HG03108 (cell line): ENCODE results near the gene SGMS1.
A peak's percentile ranks its signal among the peaks of the same experiment; 100 is the strongest.
"Not testable (repeated sequence)": the region's sequence is repeated elsewhere in the genome, so short reads cannot be mapped to it uniquely, and the experiment has no call there.

Source experiments
- ATAC-seq: cut with Tn5 transposase; IDR thresholded peaks from one replicate; pipeline ENCODE4 v1.9.1; 2021; ENCODE audit warnings: moderate library complexity; ENCODE audit not compliant: unreplicated experiment

The SGMS1 gene

GRCh38 chr10:50387732-50388073 lies 236.1 kb downstream of the SGMS1 start:
- no peak for ATAC-seq

- ATAC-seq: no peak
Measured at GRCh38 chr10:50387007-50387731, 236.6 kb downstream of the SGMS1 start.

DNA sequence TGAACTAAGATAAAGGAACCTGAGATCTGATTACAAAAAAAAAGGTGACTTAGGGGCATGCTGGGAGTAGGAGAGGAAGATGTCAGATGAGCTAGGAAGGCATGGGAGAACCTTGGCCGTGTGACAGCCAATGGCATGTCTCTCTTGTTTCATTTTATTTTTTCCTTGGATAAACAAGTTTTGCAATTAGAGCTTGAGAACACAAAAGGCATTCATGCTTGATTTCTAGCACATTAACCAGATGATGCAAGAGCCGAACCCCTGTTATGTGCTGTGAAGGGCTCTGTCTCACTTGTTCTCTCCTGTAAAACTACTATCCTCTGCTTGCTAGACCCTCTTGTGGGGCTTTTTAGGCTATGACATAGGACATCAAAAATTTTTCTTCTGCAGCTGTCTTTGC lies 238.1 kb downstream of the SGMS1 start:
- no peak for ATAC-seq

GRCh38 chr10:50384898-50385297 lies 238.9 kb downstream of the SGMS1 start:
- ATAC-seq: no peak

GRCh38 chr10:50384238-50384637 lies 239.5 kb downstream of the SGMS1 start:
- ATAC-seq: no peak

- ATAC-seq: no peak
Measured at GRCh38 chr10:50382576-50383023, 241.2 kb downstream of the SGMS1 start.

DNA sequence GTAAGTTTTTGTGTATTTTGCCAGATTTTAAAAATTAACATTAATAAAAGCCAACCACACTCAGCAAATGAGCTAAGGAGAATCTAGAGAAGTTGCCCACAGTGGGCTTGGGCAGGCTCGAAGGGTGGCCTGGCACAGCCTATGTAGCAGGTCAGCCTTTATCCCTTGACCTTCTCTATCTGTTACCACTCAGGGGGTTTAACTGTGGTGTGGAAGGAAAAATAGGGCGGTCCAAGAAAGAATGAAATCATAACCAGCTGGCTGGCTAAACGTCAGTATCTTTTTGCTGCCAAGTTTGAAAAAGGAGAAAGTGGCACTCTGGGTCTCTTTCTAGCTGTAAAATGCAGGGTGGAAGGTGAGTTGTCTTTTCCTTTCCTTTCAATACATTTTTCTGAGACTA lies 242.1 kb downstream of the SGMS1 start:
- no peak for ATAC-seq

DNA sequence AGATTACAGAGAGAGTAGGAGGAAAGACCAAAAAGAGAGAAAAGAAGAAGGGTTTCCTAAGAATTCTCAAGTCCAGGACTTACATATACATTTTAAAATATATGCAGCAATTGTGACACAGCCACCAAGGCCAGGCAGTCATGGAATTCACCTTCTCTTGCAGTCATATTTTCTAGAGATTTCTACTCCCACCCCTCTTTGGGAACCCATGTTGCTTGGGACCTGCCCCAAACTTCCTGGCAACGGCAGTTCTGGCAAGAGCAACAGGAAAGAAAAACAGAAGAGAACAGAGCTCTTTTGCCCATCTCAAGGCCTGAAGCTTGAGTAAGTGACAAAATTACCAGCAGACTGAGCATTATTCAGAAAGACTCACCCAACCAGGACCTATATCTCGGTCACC lies 244.1 kb downstream of the SGMS1 start:
- ATAC-seq: no peak

DNA sequence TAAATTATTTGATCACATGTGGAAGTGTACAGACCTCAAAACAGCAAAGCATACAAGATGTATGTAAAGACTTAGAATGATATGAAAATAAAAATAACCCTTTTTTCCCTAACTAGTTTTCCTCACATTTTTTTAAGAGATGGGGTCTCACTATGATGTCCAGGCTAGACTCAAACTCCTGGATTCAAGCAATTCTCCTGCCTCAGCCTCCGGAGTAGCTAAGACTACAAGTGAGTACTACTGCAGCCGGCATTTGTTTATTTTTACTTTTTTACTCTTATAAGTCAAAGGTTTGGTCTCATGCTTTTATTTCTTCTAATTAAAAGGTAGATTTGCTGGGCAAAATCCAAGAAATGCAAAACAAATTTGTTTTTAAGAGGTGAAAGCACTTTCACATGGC lies 248.0 kb downstream of the SGMS1 start:
- ATAC-seq: no peak

DNA sequence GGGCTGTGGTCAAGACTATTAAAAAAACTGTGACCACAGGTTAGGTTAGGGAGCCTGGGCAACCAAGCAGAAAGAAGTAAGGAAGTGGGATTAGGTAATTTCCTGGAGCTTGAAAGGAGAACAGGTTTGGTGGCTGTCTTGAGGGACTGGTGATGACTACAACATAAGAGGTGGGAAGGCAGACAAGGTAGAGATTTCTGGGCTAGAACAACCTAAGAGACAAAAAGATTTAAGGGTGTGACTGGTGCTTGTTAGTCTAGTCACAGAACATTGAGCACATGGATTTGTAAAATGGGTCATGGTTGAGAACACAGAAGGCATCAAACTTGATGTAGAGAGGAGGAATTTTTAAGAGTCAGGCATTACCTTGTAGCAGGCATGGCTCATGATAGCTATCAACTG lies 248.7 kb downstream of the SGMS1 start:
- no peak for ATAC-seq

- no peak for ATAC-seq
Measured at GRCh38 chr10:50373821-50374501, 249.8 kb downstream of the SGMS1 start.

DNA sequence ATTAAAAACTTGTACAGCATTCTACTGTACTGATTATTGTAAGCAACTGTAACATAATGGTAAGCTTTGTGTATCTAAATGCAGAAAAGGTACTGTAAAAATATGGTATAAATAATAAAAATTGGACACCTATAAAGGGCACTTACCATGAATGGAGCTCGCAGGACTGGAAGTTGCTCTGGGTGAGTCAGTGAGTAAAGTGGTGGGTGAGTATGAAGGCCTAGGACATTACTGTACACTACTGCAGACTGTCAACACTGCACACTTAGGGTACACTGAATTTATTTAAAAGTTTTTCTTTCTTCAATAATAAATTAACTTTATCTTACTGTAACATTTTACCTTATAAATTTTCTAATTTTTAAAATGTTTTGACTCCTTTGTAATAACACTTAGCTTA lies 253.8 kb downstream of the SGMS1 start:
- no peak for ATAC-seq

GRCh38 chr10:50367732-50368131 lies 256.0 kb downstream of the SGMS1 start:
- no peak for ATAC-seq

GRCh38 chr10:50366421-50366820 lies 257.3 kb downstream of the SGMS1 start:
- not testable (repeated sequence) for ATAC-seq

GRCh38 chr10:50364730-50365129 lies 259.0 kb downstream of the SGMS1 start:
- ATAC-seq: not testable (repeated sequence)

DNA sequence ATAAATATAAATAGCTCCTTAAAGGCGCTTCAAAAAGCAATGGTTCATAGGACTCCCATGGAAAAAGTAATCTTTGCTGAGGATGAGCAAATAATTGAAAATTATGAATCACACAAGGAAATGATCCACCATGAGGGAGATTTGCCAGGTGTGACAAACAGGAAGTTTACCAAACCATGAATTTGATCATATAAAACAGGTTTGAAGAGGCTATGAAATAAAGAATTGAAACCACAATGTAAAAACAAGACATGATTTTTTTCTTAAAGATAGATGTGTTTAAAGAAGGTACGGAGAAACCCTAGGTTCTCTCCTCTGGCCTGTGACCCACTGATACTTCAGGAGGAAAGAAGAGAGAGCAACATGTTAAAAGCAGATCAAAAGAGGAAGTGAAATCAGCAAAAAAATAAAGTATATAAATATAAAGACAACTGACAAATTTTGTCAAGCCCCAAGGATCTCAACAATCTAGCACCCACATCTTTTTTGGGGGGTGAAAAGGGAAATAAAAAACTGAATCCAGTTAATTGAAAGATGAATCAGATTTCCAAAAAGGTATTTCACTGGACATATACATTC lies 261.1 kb downstream of the SGMS1 start:
- peak; percentile 72 for ATAC-seq

DNA sequence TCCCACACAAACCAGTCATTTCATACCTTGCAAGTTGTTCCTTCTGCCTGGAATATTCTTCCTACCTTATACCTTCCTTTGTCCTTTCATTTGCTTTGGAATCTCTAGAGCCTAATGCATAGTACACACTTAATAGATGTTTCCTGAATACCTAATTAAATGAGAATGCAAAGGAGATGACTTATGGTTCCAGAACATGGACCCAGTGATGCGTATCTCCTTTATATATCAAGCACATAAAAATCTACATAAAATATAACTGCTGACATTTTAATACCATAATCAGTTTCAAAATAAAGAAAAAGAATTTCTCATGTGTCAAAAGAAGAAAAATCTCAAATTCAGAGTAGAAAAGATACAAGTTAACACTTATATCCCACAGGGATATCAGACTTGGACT lies 261.8 kb downstream of the SGMS1 start:
- no peak for ATAC-seq

DNA sequence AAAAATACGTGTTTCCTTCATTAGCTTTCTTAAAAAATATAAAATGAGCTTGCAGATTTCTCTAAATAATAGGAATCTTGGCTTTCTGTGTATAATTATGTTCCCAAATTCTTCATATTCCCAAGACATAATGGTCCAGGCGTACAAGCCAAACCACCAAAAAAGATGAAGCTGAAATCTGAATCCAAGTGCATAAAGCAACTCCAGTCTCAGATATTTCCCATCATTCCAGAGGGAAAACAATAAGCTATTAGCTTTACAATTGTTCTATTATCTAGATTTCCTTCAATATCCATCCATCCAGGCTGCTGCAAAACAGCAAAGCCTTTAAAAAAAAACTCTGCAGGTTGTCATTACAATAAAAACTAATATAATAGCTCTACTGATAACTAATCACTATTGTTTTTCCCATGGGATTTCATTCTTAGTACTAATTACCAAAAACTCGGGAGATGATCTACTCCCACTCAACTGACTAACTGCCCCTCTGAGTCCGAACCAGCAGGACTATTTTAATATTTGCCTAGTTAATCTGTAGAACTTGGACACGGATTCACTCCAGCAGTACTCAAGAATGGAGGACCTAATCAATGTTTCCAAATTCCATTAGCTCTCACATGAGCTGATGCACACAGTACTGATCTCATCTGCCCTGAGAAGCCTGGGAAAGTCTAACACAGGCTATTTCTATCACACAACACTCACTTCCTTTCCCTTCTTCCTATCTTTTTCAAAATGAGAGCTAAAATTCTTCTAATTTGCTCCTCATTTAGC lies 263.5 kb downstream of the SGMS1 start:
- no peak for ATAC-seq

DNA sequence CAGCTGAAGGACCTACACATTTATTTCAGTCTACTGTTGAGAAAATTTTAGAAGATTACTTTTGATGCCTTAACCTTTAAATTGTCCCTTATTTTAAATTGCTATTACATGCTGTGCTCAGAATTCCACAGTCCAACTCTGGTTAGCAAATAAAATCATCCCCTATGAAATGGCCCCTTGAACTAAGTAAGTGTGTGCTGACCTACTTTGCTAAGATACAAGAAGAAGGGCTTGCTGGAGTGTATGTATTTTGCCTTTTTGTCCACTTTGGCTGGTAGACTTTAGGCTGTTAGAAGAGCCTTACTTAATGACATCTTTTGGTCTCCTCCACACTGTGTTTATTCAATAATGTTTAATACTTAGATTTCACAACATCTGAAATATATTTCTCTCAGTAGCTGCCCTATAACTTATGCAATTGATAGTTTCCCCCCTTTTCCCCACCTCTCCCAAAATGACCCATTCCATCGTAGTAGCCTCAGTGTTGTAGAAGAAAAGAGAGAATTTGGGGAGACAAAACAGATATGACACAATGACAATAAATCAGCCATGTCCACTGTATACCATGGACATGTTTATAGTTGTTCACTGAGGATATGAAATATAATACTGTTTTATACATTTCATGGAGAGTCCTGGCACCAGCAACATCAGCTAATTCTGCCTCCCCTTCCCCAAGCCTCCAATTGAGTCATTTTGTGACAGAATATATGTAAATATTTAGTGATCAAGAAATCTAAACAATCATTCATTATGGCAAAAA lies 264.6 kb downstream of the SGMS1 start:
- no peak for ATAC-seq

DNA sequence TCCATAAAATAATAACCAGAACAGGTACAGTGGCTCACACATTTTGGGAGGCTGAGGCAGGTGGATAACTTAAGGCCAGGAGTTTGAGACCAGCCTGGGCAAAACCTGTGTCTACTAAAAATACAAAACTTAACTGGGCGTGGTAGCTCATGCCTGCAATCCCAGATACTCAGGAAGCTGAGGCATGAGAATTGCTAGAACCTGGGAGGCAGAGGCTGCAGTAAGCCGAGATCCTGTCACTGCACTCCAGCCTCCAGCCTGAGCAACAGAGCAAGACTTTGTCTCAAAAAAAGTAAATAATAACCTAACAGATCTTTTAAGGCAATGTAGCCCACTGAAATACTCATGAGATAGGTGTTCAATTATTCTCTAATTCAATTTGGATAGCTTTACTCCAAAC lies 265.3 kb downstream of the SGMS1 start:
- no peak for ATAC-seq

GRCh38 chr10:50356481-50356832 lies 267.3 kb downstream of the SGMS1 start:
- ATAC-seq: not testable (repeated sequence)
